NT2/D1 (cell line): ENCODE measurements around the gene RNU7-1.

Experiments
- DNase-seq: peaks from one replicate; pipeline ENCODE4 v3.0.0-alpha.2; 2011; ENCODE audit warnings: low read depth, low spot score
- H3K27me3 ChIP-seq: 2 replicates; pipeline ENCODE4 v1.6.0; 2011; ENCODE audit warnings: mild to moderate bottlenecking; ENCODE audit not compliant: insufficient read length, insufficient read depth
- H3K36me3 ChIP-seq: 2 replicates; pipeline ENCODE4 v1.6.1; 2011; ENCODE audit warnings: mild to moderate bottlenecking, low read length, mixed read lengths; ENCODE audit not compliant: insufficient read depth, insufficient read length
- H3K4me1 ChIP-seq: 2 replicates; pipeline ENCODE4 v1.5.1; 2011; ENCODE audit not compliant: insufficient read depth, insufficient read length
- H3K4me3 ChIP-seq: 2 replicates; pipeline ENCODE4 v1.5.1; 2011; ENCODE audit warnings: low read depth; ENCODE audit not compliant: insufficient read length
- H3K9ac ChIP-seq: 2 replicates; pipeline ENCODE4 v1.6.0; 2011; ENCODE audit warnings: low read depth; ENCODE audit not compliant: insufficient read length
- H3K9me3 ChIP-seq: 2 replicates; pipeline ENCODE4 v1.5.1; 2011; ENCODE audit warnings: mild to moderate bottlenecking, low read length; ENCODE audit not compliant: insufficient read depth
- SUZ12 ChIP-seq: IDR thresholded peaks from 2 replicates; pipeline ENCODE4 v1.6.1; 2011; ENCODE audit not compliant: insufficient read length, insufficient read depth; ENCODE audit errors: extremely low read depth
- YY1 ChIP-seq: IDR thresholded peaks from 2 replicates; pipeline ENCODE4 v1.6.1; 2011; ENCODE audit not compliant: insufficient read length, insufficient read depth
- ZNF274 ChIP-seq: IDR thresholded peaks from 2 replicates; pipeline ENCODE4 v1.6.1; 2011; ENCODE audit warnings: mild to moderate bottlenecking, low read depth, low read length

RNU7-1 gene

GRCh38 chr12:6928022-6928702, 15.5 kb upstream of the RNU7-1 start:
- Histone ChIP-seq H3K9me3 (no peaks in the 10 kb centered on the region), H3K4me1 (peaks cover 24% of the 10 kb centered on the region), H3K27me3 (no peaks in the 10 kb centered on the region), H3K4me3 (peak overlapping the region; percentile 89), H3K36me3 (peaks cover 40% of the 10 kb centered on the region), H3K9ac (peak overlapping the region; percentile 94)
- TF ChIP-seq YY1 (no peak), SUZ12 (no peak), ZNF274 (no peak)
- no peak for DNase-seq

GRCh38 chr12:6928703-6929407, 14.8 kb upstream of the RNU7-1 start:
- peak overlapping the region; percentile 89 for H3K4me3 ChIP-seq
- peak overlapping the region; percentile 94 for H3K9ac ChIP-seq
- H3K36me3 ChIP-seq = peaks cover 40% of the 10 kb centered on the region
- TF ChIP-seq YY1 = no peak
- H3K9me3 ChIP-seq = no peaks in the 10 kb centered on the region
- DNase-seq = no peak
- no peaks in the 10 kb centered on the region for H3K27me3 ChIP-seq
- peaks cover 24% of the 10 kb centered on the region for H3K4me1 ChIP-seq

- peak overlapping the region; percentile 89 for H3K4me3 ChIP-seq
- peaks cover 20% of the 10 kb centered on the region for H3K4me1 ChIP-seq
- TF ChIP-seq ZNF274 (no peak), SUZ12 (no peak), YY1 (no peak)
- H3K9me3 ChIP-seq = no peaks in the 10 kb centered on the region
- no peak for DNase-seq
- peak overlapping the region; percentile 94 for H3K9ac ChIP-seq
- no peaks in the 10 kb centered on the region for H3K27me3 ChIP-seq
- H3K36me3 ChIP-seq = peaks cover 46% of the 10 kb centered on the region
These were observed 13.9 kb upstream of the RNU7-1 start for GRCh38 chr12:6929466-6930452.

GRCh38 chr12:6932766-6933165, 10.8 kb upstream of the RNU7-1 start:
- TF ChIP-seq ZNF274 (no peak), SUZ12 (no peak), YY1 (no peak)

GRCh38 chr12:6934110-6934509, 9.5 kb upstream of the RNU7-1 start:
- no peak for TF ChIP-seq SUZ12
- TF ChIP-seq YY1 = no peak
- TF ChIP-seq ZNF274 = no peak
- Histone ChIP-seq H3K27me3 (no peaks in the 10 kb centered on the region), H3K4me1 (peaks cover 32% of the 10 kb centered on the region), H3K4me3 (no peak overlapping the region), H3K9ac (no peak overlapping the region), H3K36me3 (peaks cover 81% of the 10 kb centered on the region), H3K9me3 (no peaks in the 10 kb centered on the region)
- DNase-seq = no peak

More at GRCh38 chr12:6932766-6933165, 10.8 kb upstream of the RNU7-1 start:
- peaks cover 71% of the 10 kb centered on the region for H3K36me3 ChIP-seq
- H3K4me3 ChIP-seq = no peak overlapping the region
- H3K9me3 ChIP-seq = no peaks in the 10 kb centered on the region
- no peaks in the 10 kb centered on the region for H3K27me3 ChIP-seq
- peaks cover 23% of the 10 kb centered on the region for H3K4me1 ChIP-seq
- DNase-seq = no peak
- no peak overlapping the region for H3K9ac ChIP-seq

GRCh38 chr12:6935371-6936193, 8.0 kb upstream of the RNU7-1 start:
- Histone ChIP-seq H3K36me3 (peaks cover 84% of the 10 kb centered on the region), H3K9me3 (no peaks in the 10 kb centered on the region), H3K4me3 (no peak overlapping the region), H3K27me3 (no peaks in the 10 kb centered on the region), H3K4me1 (peaks cover 22% of the 10 kb centered on the region), H3K9ac (peak overlapping the region; percentile 6)
- no peak for DNase-seq
- no peak for TF ChIP-seq YY1
- no peak for TF ChIP-seq SUZ12
- TF ChIP-seq ZNF274 = no peak
